ENCODE data around the gene ZNF747.

DNA sequence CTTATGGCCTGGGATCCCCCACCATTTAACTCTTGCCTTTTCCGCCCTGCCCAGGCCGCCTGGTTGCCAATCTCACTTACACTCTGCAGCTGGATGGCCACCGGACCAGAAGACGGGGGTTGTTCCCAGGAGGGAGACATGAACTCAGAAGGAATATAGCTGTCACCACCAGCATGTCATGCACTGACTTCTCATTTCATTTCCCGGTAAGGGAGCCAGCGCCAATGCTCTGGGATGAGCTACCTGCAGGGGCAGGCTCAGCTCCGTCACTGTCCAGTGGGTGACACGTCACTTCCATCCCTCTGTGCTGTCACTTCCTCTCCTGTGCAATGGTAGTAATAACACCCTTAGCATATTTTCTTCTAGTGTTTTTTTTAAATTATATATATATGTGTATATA lies 35.4 kb downstream of the ZNF747 start:
- TF ChIP-seq CTCF (IDR thresholded peaks at IDR 0.05) (no peak), EP300 (IDR thresholded peaks at IDR 0.05) (no peak), POLR2A (IDR thresholded peaks at IDR 0.05) (no peak), POLR2AphosphoS5 (IDR thresholded peaks at IDR 0.05) (no peak)
